ENCODE results near the gene PTBP2.

The PTBP2 gene

GRCh38 chr1:96721416-96722160 is at the start of gene PTBP2:
PTBP2 (plus strand) TSS chr1:96721784; CDS start chr1:96721865, 81 bp downstream.
- DNase-seq, result peak; percentile 83

- DNase-seq, result no peak
Observed at GRCh38 chr1:96674915-96675314, 46.7 kb upstream of the PTBP2 start.

GRCh38 chr1:96682056-96682455 is 39.5 kb upstream of the PTBP2 start:
- DNase-seq, result no peak

GRCh38 chr1:96683931-96684330 is 37.7 kb upstream of the PTBP2 start:
- no peak for DNase-seq

- no peak for DNase-seq
Observed at GRCh38 chr1:96684744-96685143, 36.8 kb upstream of the PTBP2 start.

GRCh38 chr1:96688767-96689166 is 32.8 kb upstream of the PTBP2 start:
- DNase-seq, result no peak

- DNase-seq, result no peak
Observed at GRCh38 chr1:96695954-96696353, 25.6 kb upstream of the PTBP2 start.

- DNase-seq, result no peak
Observed at GRCh38 chr1:96698342-96698983, 23.1 kb upstream of the PTBP2 start.

GRCh38 chr1:96703186-96703585 is 18.4 kb upstream of the PTBP2 start:
- no peak for DNase-seq

- no peak for DNase-seq
Observed at GRCh38 chr1:96707023-96707422, 14.6 kb upstream of the PTBP2 start.

GRCh38 chr1:96708482-96708881 is 13.1 kb upstream of the PTBP2 start:
- no peak for DNase-seq

GRCh38 chr1:96710708-96711477 is 10.7 kb upstream of the PTBP2 start:
- DNase-seq, result no peak

GRCh38 chr1:96713649-96714048 is 7.9 kb upstream of the PTBP2 start:
- DNase-seq, result no peak

- DNase-seq, result no peak
Observed at GRCh38 chr1:96714881-96715280, 6.7 kb upstream of the PTBP2 start.

GRCh38 chr1:96715482-96715881 is 6.1 kb upstream of the PTBP2 start:
- no peak for DNase-seq

- no peak for DNase-seq
Observed at GRCh38 chr1:96721053-96721415, 550 bp upstream of the PTBP2 start.

- peak; percentile 53 for DNase-seq
Observed at GRCh38 chr1:96722161-96722922, 758 bp downstream of the PTBP2 start.

- no peak for DNase-seq
Observed at GRCh38 chr1:96722958-96723357, 1.4 kb downstream of the PTBP2 start.

- DNase-seq, result no peak
Observed at GRCh38 chr1:96723377-96723776, 1.8 kb downstream of the PTBP2 start.

- DNase-seq, result no peak
Observed at GRCh38 chr1:96723936-96724335, 2.4 kb downstream of the PTBP2 start.

- DNase-seq, result no peak
Observed at GRCh38 chr1:96727860-96728259, 6.3 kb downstream of the PTBP2 start.

- DNase-seq, result no peak
Observed at GRCh38 chr1:96730574-96731298, 9.2 kb downstream of the PTBP2 start.
